GM10248 (cell line): ENCODE results near the gene PET100.
A peak's percentile ranks its signal among the peaks of the same experiment; 100 is the strongest.

Source experiments
- CTCF ChIA-PET: fragments of 300-600 bp; sonication (Branson Sonifier 250); formaldehyde crosslinking; extraction: SDS; loops from one replicate; lab custom pipeline; 2021; ENCODE audit warnings: antibody characterized with exemption; lab: Yijun Ruan, JAX
- POLR2A ChIA-PET: fragments of 350-650 bp; sonication (Branson Sonifier 250); formaldehyde crosslinking; extraction: SDS; loops from one replicate; lab custom pipeline; 2020; ENCODE audit warnings: antibody characterized with exemption; lab: Yijun Ruan, JAX
- DNase-seq: peaks from one replicate; pipeline ENCODE4 v3.0.0; 2012; ENCODE audit errors: extremely low spot score
- TF ChIP-seq, protein P1 (sequence below): IDR thresholded peaks from 2 replicates; pipeline ENCODE4 v1.5.1; 2012; ENCODE audit warnings: mild to moderate bottlenecking, low read depth; ENCODE audit errors: extremely low read depth, missing control alignments, control extremely low read depth

The PET100 gene

DNA sequence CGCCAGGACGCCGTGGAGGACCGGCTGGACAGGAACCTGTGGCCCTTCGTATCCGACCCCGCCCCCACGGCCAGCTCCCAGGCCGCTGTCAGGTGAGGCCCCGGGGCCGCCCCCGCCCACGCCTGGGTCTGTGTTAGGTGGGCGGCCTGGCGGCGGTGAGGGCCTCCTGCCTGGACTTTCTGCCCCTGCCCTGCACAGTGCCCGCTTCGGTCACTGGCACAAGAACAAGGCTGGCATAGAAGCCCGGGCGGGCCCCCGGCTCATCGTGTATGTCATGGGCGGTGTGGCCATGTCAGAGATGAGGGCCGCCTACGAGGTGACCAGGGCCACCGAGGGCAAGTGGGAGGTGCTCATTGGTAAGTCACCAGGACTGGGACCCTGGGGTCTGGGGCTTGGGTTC lies 17.6 kb downstream of the PET100 start:
- TF ChIP-seq, protein P1, sequence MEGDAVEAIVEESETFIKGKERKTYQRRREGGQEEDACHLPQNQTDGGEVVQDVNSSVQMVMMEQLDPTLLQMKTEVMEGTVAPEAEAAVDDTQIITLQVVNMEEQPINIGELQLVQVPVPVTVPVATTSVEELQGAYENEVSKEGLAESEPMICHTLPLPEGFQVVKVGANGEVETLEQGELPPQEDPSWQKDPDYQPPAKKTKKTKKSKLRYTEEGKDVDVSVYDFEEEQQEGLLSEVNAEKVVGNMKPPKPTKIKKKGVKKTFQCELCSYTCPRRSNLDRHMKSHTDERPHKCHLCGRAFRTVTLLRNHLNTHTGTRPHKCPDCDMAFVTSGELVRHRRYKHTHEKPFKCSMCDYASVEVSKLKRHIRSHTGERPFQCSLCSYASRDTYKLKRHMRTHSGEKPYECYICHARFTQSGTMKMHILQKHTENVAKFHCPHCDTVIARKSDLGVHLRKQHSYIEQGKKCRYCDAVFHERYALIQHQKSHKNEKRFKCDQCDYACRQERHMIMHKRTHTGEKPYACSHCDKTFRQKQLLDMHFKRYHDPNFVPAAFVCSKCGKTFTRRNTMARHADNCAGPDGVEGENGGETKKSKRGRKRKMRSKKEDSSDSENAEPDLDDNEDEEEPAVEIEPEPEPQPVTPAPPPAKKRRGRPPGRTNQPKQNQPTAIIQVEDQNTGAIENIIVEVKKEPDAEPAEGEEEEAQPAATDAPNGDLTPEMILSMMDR: no peak
- CTCF ChIA-PET: no interaction called here
- POLR2A ChIA-PET: no interaction called here

DNA sequence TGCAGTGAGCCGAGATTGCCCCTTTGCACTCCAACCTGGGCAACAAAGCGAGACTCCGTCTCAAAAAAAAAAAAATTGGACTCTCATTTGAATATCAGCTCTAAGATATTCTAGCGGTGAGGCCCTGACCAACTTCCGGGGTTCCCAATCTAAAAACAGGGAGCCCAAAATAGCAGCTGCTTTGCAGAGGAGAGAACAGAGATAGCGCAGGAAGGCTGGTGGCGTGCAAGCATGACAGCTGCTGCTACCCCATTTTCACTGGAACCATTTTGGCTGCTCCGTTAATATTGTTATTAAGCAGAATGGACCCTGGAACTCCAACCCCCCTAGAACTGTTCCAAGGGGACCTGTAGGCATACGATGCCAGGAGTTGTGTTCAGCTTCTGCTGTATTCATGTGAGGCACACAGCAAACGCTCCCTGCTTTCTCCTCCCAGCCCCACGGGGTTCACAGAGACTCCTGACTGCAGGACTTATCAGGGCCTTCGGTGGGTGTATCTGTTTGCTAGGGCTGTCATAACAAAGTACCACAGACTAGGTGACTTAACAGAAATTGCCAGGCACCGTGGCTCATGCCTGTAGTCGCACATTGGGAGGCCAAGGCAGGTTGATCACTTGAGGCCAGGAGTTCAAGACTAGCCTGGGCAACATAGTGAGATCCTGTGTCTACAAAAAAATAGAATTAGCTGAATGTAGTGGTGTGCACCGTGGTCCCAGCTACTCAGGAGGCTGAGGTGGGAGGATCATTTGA lies 18.8 kb downstream of the PET100 start:
- DNase-seq: no peak
- TF ChIP-seq, protein P1: no peak
- ChIA-PET POLR2A (no interaction called here), CTCF (interaction anchor here (0.8 to 1.7 kb wide), 4 partner anchors 16 to 183 kb away, joined by 3 to 5 read pairs (median 4); partner anchors contain the start of gene TRAPPC5)

More for the DNA sequence above, 17.6 kb downstream of the PET100 start:
- DNase-seq: no peak

DNA sequence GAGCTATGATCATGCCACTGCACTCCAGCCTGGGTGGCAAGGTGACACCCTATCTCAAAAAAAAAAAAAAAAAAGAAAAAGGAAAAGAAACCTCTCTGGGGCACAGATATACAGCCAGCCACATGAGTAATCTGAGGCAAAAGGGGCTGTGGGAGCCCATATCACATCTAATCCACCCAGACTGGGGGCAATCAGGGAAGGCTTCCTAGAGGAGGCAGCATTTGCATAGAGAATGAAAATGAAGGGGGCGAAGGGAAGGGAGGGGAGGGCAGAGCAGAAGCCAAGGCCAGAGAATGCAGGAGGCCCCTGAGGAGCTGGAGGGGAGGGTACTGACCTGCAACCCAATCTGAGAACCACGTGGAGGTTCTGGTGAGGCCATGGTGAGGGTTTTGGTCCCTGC lies 20.6 kb downstream of the PET100 start:
- CTCF ChIA-PET: interaction anchor here (1.7 to 1.8 kb wide), 2 partner anchors 28 to 31 kb away, joined by 4 to 5 read pairs; partner anchors contain the start of gene TRAPPC5
- POLR2A ChIA-PET: no interaction called here
- TF ChIP-seq, protein P1: no peak
- DNase-seq: no peak

DNA sequence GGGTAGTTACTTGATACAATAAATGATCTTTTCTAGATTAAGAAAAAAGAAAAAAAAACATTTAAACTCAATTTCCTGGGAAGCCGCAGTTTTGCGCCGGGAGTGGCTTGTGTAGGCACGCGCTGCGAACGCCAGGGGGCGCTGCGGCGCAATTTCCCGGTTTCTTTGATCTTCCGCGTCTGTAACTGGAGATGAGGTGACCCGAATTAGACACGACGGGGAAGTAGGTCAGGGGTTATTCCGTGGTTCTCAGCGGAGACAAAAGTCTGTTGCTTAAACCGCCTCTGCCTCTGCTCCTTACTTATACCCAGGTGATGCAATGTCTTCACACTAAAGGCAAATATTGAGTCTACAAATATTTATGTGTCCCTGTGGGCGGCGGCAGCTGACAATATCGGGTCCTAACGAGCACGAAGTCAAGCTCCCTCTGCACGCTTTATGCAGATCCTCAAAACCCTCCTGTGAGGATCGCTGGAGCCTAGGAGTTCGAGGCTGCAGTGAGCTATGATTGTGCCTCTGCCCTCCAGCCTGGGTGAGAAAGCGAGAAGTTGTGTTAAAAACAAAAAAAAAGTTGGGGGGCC lies 22.6 kb downstream of the PET100 start:
- TF ChIP-seq, protein P1: peak; percentile 91
- CTCF ChIA-PET: interaction anchor here (0.7 to 3.2 kb wide), 29 partner anchors 9 to 285 kb away, joined by 3 to 27 read pairs (median 3); partner anchors contain the start of genes MCEMP1, PCP2, PET100 and RETN
- POLR2A ChIA-PET: interaction anchor here (0.6 kb wide), 1 partner anchor 257 kb away, joined by 3 read pairs; no protein-coding TSS in a partner anchor
- DNase-seq: peak; percentile 90

DNA sequence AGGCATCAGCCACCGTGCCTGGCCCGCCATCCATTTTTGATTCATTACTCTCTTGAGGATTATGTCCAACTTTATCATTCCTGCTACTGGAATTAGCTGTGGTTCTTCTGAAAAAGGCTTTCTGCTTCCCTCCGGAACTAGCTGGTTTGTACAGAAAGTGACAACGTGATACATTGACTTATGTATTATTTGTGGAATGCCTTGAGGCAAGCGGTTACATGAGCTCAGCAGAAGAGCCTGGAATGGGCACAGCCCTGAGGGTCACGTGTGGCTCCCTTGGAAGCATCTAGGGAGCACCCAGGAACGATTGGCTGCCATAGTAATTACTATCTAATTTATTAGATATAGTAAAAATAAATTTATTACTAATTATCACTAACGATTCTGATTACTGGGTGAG lies 24.8 kb downstream of the PET100 start:
- ChIA-PET POLR2A (interaction anchor here (0.5 kb wide), 1 partner anchor 150 kb away, joined by 4 read pairs; no protein-coding TSS in a partner anchor), CTCF (interaction anchor here (1.0 to 2.3 kb wide), 7 partner anchors 16 to 290 kb away, joined by 3 to 6 read pairs (median 5); no protein-coding TSS in a partner anchor)
- no peak for DNase-seq
- TF ChIP-seq, protein P1: no peak

DNA sequence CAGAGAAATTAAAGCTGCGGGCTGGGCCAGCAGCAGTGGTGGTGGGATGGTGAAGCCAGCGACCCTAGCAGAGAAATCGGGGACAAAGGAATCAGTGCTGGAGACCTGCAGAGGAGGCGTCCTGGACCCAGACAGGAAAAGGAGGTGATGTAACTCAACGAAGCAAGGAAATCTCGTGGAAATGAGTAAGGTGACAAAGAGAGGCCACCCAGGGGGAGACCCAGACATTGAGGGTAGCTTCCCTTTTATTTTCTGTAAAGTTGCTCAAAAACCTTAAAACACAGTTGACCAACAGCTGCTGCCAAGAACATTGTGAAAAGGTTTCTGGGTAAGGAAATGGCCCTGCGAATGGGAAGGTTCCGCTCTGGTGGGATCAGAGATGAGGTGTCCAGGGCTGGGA lies 26.0 kb downstream of the PET100 start:
- no peak for DNase-seq
- CTCF ChIA-PET: interaction anchor here (0.8 to 4.0 kb wide), 6 partner anchors 11 to 288 kb away, joined by 3 to 19 read pairs (median 5); partner anchors contain the start of gene TRAPPC5
- POLR2A ChIA-PET: interaction anchor here (0.6 kb wide), 2 partner anchors 87 to 119 kb away, joined by 3 to 5 read pairs; no protein-coding TSS in a partner anchor
- TF ChIP-seq, protein P1: no peak
